HG02840 (cell line): ENCODE measurements around the gene RIMKLB.
"Not testable (repeated sequence)": the region's sequence is repeated elsewhere in the genome, so short reads cannot be mapped to it uniquely, and the experiment has no call there.

Experiments
- ATAC-seq: cut with Tn5 transposase; IDR thresholded peaks from one replicate; pipeline ENCODE4 v1.9.1; 2021; ENCODE audit warnings: mild to moderate bottlenecking, moderate library complexity, moderate number of reproducible peaks; ENCODE audit not compliant: unreplicated experiment, low FRiP score

The RIMKLB gene

DNA sequence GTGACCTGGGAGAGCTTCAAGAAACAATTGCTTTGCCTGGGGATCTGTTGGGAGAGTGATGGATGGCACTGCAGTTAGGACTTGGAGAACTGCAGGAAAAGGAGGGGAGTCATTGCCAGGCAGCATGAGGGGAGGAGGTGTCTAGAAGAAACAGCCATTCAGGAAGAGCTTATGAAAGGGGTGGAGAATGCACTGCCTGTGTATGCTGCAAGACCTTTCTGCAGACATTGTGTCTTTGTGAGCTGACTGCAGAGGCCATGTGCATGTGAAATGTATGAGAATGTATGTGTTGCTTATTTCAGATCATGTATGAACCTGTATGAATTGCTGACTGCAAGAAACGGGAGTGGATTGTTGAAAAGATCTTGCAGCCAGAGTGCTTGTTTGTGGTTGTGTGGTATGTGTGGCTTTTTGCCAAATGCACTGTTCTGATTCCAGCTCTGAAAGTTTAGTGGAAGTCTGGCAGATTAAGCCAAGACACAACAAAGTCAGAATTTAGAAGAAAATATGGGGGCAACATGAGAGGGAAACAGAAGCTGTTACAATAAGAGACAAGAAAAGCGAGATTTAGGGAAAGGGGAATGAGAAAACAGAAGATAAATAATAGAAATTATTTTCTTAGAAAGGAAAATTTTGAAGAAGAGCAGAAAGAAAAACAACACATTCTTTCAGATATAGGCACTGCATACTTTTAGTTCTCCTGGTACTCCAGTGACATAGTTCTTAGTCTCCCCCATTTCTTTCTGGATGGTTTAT, 9.8 kb upstream of the RIMKLB start:
- no peak for ATAC-seq

DNA sequence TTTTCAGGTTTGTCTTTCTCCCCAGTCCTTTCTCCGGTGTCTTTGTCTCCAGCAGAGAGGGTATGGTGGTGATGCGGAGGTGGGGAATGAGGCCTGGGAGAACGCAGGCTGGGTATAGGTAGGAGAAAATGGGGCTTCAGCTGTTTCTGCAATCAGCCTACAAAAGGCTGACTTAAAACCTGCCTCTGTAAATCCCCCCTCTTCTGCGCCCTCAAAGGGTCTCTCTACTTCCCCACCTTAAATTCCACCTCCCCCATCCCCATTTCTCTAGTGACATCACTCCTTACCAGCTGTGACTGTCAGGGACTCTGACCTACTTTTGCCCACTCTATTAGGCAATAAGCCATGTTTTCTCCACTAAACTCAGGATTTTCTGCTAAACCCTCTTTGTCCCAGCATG, 8.1 kb upstream of the RIMKLB start:
- ATAC-seq = no peak

DNA sequence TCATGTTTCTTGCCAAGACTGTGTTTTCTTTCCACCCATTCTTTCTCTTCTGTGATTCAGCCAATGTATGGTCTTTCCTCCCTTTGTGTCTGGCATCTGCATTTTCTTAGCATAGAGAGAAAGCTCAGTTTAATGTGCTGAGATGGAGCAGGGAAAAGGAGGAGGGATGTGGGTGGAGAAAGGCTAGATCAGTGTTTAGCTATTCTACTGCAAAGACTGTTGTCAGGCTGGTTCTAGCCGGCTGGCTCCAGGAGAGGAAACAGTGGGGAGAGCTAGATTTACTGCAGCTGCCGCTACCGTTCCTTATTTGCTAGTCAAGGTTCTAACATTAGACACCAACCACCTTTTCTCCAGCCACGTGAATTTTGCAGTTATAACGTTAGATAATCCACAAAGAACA, 5.2 kb upstream of the RIMKLB start:
- no peak for ATAC-seq

DNA sequence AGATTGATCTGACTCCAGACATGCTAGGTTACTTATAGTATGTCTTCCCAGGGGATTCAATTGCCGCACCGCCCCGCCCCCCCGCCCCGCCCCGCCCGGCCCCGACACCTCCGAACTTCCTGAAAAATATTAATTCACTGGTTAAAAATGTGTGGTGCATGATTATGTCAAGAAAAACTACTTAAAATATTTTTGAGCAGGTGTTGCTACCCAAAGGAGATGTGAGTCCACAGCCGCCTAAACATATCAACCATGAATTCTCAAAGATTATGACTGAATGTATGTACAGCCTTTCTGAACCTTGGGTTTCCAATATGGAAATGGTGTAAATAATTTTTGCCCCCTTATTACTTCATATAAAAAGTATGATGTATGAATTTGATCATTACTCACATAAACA, 2.7 kb upstream of the RIMKLB start:
- no peak for ATAC-seq

DNA sequence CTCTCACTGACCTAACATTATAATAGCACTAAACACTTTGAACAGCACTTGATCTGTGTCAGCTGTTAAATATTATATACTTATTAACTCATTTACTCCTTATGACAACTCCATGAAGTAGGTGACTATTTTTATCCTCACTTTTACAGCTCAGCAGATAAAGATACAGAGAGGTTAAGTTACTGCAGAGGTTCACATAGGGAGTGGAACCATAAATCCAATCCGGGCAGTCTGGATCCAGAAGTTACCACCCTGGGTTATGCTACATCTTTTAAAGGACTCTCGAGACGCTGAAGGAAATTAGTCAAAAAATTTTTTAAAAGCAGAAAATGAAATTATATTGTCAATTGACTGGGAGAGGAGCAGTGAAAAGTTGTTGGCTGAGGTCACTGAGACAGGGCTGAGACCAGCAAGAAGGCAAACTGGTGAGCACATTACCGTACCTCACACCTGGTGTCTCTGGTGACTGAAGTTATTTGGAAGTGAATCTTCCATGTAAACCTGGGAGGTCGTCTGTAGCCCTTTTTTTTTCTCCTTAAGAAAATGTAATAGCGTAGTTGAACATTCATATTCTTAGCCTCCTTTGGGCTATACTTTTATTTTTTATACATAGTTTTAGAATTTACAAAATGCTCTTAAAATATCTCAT, 1.2 kb upstream of the RIMKLB start:
- no peak for ATAC-seq

DNA sequence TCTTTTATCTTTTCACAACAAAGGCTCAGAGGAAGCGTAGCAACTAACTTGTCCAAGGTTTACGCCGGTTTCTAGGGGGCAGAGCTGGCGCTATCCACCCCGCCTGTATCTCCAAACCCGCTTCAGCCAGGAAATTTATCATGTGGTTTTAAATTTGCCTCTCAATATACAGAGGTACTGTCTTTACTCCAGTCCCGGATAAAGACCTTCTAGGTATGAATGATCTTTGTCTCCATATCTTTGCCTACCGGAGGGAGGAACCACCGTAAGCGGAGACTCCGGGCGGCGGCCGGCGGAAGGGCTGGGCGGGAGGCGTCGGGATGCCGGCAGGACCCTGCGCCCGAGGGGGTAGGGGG, 693 bp upstream of the RIMKLB start:
- no peak for ATAC-seq

DNA sequence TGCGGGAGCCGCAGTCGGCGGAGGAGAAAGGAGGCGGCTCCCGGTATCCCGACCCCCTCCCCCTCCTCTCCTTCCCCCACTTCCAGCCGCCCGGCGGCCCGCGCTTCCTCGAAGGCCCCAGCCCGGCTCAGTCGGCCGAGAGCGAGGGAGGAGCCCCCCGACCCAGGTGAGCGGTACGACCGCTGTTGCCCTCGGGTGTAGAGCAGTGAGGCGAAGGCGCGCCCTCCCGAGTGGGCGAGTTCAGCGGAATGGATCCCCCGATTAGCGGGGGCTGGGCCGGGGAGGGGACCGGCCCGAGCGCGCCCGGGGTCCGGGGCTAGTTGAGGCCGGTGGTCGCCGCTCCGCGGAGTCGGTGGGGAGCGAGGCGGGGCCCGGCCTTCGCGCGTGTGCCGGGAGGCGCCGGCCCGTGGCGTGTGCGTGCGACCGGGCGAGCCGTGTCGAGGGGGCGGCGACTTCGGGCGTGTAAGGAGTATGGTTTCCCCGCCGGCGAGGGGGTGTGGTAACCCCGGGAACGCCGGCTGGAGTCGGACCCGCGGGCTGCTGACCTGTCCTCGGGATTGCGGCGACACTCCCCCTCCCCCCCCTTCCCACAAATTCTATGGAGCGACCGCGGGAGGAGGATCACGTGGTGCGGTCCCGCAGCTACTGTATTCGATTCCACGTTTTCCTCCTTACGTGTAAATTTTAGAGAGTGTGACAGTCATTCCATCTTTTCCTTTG, 501 bp downstream of the RIMKLB start:
- ATAC-seq = no peak

DNA sequence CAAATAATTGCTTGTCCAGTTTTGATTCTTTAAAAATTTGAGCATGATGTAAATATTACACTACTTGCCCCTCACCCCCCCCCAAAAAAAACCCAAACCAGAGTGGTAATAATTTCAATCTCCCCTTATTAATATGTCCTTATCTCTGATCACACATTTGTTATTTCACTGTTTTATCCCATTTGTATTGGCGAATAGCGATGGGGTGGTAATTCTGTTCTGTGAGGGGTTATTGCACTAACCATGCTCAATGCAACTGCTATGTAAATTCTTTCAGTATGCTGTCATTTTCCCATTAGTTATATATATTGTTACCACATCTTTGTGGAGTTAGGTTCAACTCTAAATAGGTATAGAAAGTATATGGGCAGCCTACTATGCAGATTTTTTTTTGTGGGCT, 1.1 kb downstream of the RIMKLB start:
- ATAC-seq = no peak

DNA sequence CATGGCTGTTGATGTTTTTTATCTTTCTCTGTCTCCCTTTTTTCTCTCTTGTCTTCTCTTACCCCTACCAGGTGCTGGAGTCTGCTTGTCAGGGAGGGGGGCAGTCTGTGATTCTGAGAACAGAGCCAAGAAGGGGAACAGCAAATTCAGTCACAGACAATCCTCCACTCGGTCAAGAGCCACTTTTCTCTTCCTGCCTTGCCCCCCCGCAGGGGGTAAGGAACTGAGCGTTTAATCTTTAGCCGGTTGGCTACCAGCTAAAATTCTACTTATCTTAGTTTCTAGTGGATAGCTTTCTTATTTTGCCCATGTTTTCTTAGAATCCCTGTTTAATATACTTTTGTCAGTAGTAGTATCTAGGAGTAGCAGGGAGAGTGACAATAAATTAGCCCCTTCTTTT, 1.9 kb downstream of the RIMKLB start:
- ATAC-seq = no peak

DNA sequence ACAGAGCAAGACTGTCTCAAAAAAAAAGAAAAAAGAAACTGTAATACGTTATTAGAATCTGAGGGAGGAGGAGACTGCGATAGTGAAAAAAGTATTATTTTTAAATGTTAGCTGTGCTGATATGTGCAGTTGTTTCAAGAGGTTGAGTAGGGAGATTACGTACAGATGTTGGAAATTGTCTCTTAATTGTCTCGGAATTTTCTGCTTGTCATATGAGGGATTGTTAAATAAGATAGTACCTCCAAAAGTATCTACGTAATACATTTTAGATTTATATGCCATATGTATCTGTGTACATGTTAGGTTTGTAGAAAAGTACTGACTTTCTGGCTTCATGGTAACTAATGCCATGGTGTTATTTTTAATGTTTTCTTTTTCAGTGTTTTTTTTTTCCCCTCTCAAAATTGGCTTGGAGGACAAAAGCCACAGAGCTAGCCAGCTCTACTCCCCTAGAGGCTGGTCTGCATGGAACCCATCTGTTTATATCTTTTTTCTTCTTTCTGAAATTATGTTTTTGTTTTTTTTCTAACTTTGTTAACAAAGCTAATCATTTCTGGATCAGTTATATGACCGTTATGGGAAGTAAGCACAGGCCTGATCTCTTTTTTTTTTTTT, 3.4 kb downstream of the RIMKLB start:
- no peak for ATAC-seq

DNA sequence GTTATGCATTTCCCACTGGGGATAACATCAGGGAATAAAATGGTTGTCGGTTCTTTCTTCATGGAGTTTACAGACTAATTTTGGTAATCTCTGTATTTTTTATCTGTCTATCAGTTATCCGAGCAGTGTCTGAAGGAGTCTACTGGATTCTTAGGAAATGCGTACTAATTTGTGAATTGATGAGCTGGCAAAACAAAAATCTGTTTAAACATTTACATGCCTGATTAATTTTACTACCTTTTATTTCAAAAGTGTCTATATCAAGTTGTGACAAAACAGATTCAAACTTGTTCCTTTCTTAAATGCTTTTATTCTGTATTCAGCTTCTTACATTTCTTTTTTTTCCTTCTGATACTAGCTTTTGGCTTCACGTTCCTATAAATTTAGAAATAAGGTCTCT, 4.4 kb downstream of the RIMKLB start:
- ATAC-seq = no peak

DNA sequence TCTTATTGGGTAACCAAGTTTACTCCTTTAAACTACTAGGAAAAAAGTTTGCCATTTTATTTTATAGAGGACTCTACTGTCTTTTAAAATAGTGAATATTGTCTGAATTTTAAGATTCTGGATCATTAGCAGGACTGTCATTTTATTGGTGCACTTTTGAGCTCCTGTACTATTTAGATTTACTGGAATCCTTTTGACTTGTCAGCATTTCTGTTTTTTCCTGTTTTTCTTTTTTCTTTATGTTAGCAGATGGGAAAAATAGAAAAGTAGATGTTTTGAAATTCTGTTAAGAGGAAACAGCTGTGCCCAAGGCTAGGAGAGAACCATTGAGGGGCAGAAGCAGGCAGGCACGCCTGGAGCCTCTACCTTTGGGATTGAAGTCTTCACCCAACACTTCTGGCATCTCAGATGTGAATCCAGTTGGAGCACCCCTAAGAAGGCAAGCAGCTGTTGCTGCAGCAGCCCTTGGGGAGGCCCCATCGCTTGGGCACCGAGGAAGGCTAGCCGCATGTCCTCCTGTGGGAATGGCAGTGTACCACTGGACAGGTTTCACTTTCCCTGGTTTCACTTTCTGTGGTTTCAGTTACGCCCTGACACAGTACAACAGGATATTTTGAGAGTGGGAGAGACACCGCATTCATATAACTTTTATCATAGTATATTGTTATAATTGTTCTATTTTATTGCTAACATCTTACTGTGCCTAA, 11.5 kb downstream of the RIMKLB start:
- ATAC-seq = no peak

DNA sequence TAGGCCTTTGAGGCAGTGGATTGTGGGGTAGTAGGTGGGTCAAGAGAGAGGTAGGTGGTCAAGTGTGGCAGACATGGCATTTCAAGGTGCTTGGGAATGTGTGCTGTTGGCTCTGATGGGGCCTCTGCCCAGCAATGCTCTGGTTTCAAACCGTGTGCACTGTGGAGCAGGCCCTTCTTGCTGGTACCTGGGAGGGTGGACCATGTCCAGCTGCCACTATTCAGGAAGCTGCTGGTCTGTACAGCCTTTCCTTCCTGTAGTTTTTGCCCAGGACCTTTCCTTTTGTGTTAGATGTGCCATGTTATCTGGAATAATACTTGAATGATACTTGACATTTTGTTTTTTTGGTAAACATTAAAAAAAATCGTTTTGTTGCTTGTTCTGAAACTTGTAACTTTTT, 14.8 kb downstream of the RIMKLB start:
- ATAC-seq = no peak

DNA sequence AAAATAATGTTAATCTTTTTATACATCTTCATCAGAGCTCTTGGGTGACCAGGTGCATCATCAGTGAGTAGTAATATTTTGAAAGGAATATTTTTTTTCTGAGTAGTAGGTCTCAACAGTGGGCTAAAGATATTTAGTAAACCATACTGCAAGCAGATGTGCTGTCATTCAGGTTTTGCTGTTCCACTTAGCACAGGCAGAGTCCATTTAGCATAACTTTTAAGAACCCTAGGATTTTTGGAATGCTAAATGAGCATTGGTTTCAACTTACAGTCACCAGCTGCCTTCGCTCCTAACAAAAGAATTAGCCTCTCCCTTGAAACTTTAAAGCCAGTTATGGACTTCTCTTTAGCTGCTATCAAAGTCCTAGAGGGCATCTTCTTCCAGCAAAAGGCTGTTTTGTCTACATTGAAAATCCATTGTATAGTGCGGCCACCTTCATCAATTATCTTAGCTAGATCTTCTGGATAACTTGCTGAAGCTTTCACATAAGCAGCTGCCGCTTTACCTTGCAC, 24.6 kb downstream of the RIMKLB start:
- no peak for ATAC-seq

DNA sequence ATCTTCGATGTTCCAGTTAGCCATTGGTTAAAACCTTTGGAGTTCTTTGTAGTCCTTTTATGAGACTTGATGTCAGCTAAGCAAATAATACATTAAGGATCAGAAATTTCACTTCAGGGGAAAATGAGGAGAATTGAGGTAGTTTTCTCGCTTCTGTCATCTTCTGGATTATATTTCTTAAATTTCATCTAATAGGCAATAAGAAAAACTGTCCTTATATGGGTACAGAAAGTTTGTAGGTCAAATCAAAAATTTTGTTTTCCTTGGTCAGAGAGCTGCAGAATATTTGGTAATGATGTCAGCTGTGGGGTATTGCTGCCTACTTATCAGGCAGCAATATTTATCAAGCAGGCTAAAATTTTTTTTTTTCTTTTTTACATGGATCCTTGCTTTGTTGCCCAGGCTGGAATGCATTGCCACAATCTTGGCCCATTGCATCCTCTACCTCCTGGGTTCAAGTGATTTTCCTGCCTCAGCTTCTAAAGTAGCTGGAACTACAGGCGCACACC, 37.1 kb downstream of the RIMKLB start:
- no peak for ATAC-seq

DNA sequence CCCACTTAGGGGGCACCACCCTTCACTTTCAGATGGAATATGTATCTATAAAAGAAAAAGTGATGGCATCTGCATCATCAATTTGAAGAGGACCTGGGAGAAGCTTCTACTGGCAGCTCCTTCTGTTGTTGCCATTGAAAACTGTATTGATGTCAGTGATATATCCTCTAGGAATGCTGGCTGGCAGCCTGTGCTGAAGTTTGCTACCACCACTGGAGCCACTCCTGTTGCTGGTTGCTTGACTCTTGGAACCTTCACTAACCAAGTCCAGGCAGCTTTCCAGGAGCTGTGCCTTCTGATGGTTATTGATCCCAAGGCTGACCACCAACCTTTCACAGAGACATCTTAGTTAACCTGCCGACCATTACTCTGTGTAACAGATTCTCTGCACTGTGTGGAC, 44.7 kb downstream of the RIMKLB start:
- no peak for ATAC-seq

DNA sequence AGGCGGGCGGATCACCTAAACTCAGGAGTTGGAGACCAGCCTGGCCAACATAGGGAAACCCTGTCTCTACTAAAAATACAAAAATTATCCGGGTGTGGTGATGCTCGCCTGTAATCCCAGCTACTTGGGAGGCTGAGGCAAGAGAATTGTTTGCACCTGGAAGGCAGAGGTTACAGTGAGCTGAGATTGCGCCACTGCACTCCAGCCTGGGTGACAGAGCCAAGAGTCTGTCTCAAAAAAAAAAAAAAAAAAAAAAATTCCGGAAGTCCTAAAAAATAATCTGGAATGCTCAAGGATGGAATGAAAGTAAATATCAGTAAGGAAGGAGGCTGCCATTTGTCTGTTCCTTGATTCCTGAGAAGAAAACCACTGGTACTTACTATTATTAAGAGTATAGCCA, 45.3 kb downstream of the RIMKLB start:
- not testable (repeated sequence) for ATAC-seq

DNA sequence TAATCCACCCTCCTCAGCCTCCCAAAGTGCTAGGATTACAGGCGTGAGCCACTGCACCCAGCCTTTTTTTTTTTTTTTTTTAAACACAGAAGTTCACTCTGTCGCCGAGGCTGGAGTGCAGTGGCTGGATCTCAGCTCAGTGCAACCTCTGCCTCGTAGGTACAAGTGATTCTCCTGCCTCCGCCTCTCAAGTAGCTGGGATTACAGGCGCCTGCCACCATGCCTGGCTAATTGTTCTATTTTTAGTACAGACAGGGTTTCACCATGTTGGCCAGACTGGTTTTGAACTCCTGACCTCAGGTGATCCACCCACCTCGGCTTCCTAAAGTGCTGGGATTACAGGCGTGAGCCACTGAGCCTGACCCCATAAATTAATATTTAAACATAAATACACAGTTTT, 47.8 kb downstream of the RIMKLB start:
- not testable (repeated sequence) for ATAC-seq

DNA sequence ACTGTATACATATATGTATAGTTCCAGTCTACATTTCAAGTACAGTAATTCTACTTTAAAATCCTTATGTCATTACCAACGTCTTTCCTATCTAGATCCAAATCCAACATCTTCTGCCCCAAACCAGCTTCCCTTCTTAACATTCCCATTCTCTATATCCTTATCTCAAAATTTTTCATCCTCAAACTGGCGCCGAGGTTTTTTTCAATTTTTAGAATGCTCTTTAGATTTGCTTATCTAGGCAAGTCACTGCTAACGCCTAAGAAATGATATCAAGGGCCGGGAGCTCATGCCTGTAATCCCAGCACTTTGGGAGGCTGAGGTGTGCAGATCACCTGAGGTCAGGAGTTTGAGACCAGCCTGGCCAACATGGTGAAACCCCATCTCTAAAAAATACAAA, 48.3 kb downstream of the RIMKLB start:
- ATAC-seq = no peak

DNA sequence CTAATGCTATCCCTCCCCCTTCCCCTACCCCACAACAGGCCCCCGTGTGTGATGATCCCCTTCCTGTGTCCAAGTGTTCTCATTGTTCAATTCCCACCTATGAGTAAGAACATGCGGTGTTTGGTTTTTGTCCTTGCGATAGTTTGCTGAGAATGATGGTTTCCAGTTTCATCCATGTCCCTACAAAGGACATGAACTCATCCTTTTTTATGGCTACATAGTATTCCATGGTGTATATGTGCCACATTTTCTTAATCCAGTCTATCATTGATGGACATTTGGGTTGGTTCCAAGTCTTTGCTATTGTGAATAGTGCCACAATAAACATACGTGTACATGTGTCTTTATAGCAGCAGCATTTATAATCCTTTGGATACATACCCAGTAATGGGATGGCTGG, 62.3 kb downstream of the RIMKLB start:
- ATAC-seq = not testable (repeated sequence)
